HCT116 (cell line): ENCODE data around the gene PDE2A. TPM values are rescaled to one million over a fixed set of nuclear protein-coding genes. Genes with fewer than 3 reads are reported as not detected.

Experiments
- ATAC-seq: fragments of 200-7000 bp; cut with Tn5 transposase; 2 replicates; pipeline ENCODE4 v1.9.1; 2020; ENCODE audit warnings: mild to moderate bottlenecking, moderate library complexity
- BruUV-seq: library from RNA; stranded (reverse); fragments of 400-500 nt; replicated peaks from 2 replicates; lab custom pipeline; 2021; lab: Mats Ljungman, UMichigan
- CTCF ChIA-PET: fragments of 300-600 bp; sonication (Branson Sonifier 250); formaldehyde crosslinking; loops from one replicate; lab custom pipeline; 2021; ENCODE audit warnings: antibody characterized with exemption; lab: Charles Lee
- POLR2A ChIA-PET: fragments of 300-600, 350-600 bp; sonication (Branson Sonifier 250); formaldehyde crosslinking; loops from one replicate; lab custom pipeline; 2021; ENCODE audit warnings: antibody characterized with exemption; lab: Charles Lee
- RAD21 ChIA-PET, 2 experiments: fragments of 300-600 bp; sonication (Branson Sonifier 250); formaldehyde crosslinking; loops; one replicate each; lab custom pipeline; 2023; ENCODE audit warnings: low total read pairs in 2 of 2; ENCODE audit not compliant: uncharacterized antibody in 2 of 2, unreplicated experiment in 2 of 2, low non-redundant PET in 1 of 2; lab: Charles Lee
- DNase-seq: peaks from one replicate; pipeline ENCODE4 v3.0.0-alpha.2; 2010; ENCODE audit warnings: low read depth, low spot score
- H2AFZ ChIP-seq: fragments of 200-600 bp; shearing (Covaris generic), sonication (generic); 2 replicates; pipeline ENCODE4 v1.6.1; 2017; ENCODE audit warnings: low read depth, mixed run types, mixed read lengths, antibody characterized with exemption, low read length; ENCODE audit not compliant: poor library complexity, severe bottlenecking
- H3K27ac ChIP-seq: 2 replicates; pipeline ENCODE4 v1.5.1; 2012; ENCODE audit warnings: low read depth, low read length
- H3K27me3 ChIP-seq: fragments of 200-600 bp; sonication (generic); 2 replicates; pipeline ENCODE4 v1.6.1; 2016; ENCODE audit warnings: mixed run types, low read length, mixed read lengths; ENCODE audit not compliant: insufficient read depth
- H3K36me3 ChIP-seq, 2 experiments: fragments of 200-500 bp in 1 of 2; fragments of 200-600 bp in 1 of 2; sonication (Bioruptor generic) in 1 of 2; sonication (generic) in 1 of 2; 2 replicates each; pipeline versions ENCODE4 v1.5.1 to v1.6.1; 2014 to 2016; ENCODE audit warnings: low read length in 2 of 2, inconsistent platforms in 1 of 2, mixed read lengths in 1 of 2, mixed run types in 1 of 2; ENCODE audit not compliant: insufficient read depth in 2 of 2, control insufficient read depth in 1 of 2
- H3K4me1 ChIP-seq, 2 experiments: fragments of 200-600 bp in 1 of 2; sonication (generic) in 1 of 2; 2 replicates each; pipeline versions ENCODE4 v1.5.1 to v1.6.1; 2012 to 2017; ENCODE audit warnings: low read length in 2 of 2, inconsistent platforms in 1 of 2, mild to moderate bottlenecking in 1 of 2, mixed read lengths in 1 of 2, mixed run types in 1 of 2, moderate library complexity in 1 of 2; ENCODE audit not compliant: insufficient read depth in 2 of 2, control insufficient read depth in 1 of 2
- H3K4me2 ChIP-seq: fragments of 200-600 bp; sonication (generic); 2 replicates; pipeline ENCODE4 v1.6.1; 2017; ENCODE audit warnings: mixed run types, low read length, mixed read lengths
- H3K4me3 ChIP-seq, 2 experiments: fragments of 200-600 bp in 1 of 2; sonication (generic) in 1 of 2; replicated peaks in 1 of 2; 2 replicates each; pipeline ENCODE4 v1.5.1; 2011 to 2016; ENCODE audit warnings: low read length in 2 of 2, control low read depth in 1 of 2, low read depth in 1 of 2, mild to moderate bottlenecking in 1 of 2, mixed read lengths in 1 of 2, mixed run types in 1 of 2
- H3K79me2 ChIP-seq: fragments of 200-600 bp; sonication (generic); 2 replicates; pipeline ENCODE4 v1.6.1; 2017; ENCODE audit warnings: mild to moderate bottlenecking, mixed run types, low read length, moderate library complexity, mixed read lengths; ENCODE audit not compliant: insufficient read depth
- H3K9ac ChIP-seq: fragments of 200-600 bp; sonication (generic); 2 replicates; pipeline ENCODE4 v1.6.1; 2016; ENCODE audit warnings: low read length, mixed read lengths
- H3K9me2 ChIP-seq: fragments of 200-600 bp; sonication (generic), shearing (Covaris generic); 2 replicates; pipeline ENCODE4 v1.6.1; 2017; ENCODE audit warnings: mixed run types, mild to moderate bottlenecking, moderate library complexity; ENCODE audit not compliant: insufficient read depth
- H3K9me3 ChIP-seq, 2 experiments: fragments of 200-500 bp in 1 of 2; fragments of 200-600 bp in 1 of 2; sonication (Bioruptor generic) in 1 of 2; sonication (generic) in 1 of 2; 2 replicates each; pipeline ENCODE4 v1.6.1; 2014 to 2017; ENCODE audit warnings: low read length in 2 of 2, mixed read lengths in 2 of 2, inconsistent platforms in 1 of 2, low read depth in 1 of 2, mild to moderate bottlenecking in 1 of 2, mixed run types in 1 of 2, moderate library complexity in 1 of 2; ENCODE audit not compliant: control insufficient read depth in 1 of 2, insufficient read depth in 1 of 2
- H4K20me1 ChIP-seq: fragments of 200-600 bp; sonication (generic), shearing (Covaris generic); 2 replicates; pipeline ENCODE4 v1.6.1; 2017; ENCODE audit warnings: mixed run types, mild to moderate bottlenecking, moderate library complexity; ENCODE audit not compliant: insufficient read depth
- ATF3 ChIP-seq: IDR thresholded peaks from 2 replicates; pipeline ENCODE4 v1.6.1; 2012
- CBX3 ChIP-seq: IDR thresholded peaks from 2 replicates; pipeline ENCODE4 v1.6.1; 2012; ENCODE audit warnings: low read depth
- CEBPB ChIP-seq: IDR thresholded peaks from 2 replicates; pipeline ENCODE4 v1.6.1; 2012; ENCODE audit warnings: low read depth
- CTCF ChIP-seq, 3 experiments: fragments of 200-600 bp in 1 of 3; sonication (generic) in 1 of 3; IDR thresholded peaks in 2 of 3; conservative IDR thresholded peaks in 1 of 3; 2 replicates each; pipeline ENCODE4 v1.5.1; 2012 to 2017; ENCODE audit warnings: low read depth in 2 of 3, low read length in 2 of 3, antibody characterized with exemption in 1 of 3, borderline replicate concordance in 1 of 3, control low read depth in 1 of 3, mild to moderate bottlenecking in 1 of 3, mixed read lengths in 1 of 3, mixed run types in 1 of 3, moderate library complexity in 1 of 3; ENCODE audit not compliant: insufficient read depth in 1 of 3
- EGR1 ChIP-seq: IDR thresholded peaks from 2 replicates; pipeline ENCODE4 v1.6.1; 2012; ENCODE audit warnings: low read depth
- EZH2 ChIP-seq: fragments of 200-600 bp; sonication (generic); IDR thresholded peaks from 2 replicates; pipeline ENCODE4 v1.6.1; 2017; ENCODE audit warnings: antibody characterized with exemption, mixed run types
- EZH2phosphoT487 ChIP-seq: fragments of 200-600 bp; IDR thresholded peaks from 2 replicates; pipeline ENCODE4 v1.6.1; 2018; ENCODE audit warnings: antibody characterized with exemption, borderline replicate concordance
- JUND ChIP-seq: IDR thresholded peaks from 2 replicates; pipeline ENCODE4 v1.6.1; 2012
- MAX ChIP-seq: IDR thresholded peaks from 2 replicates; pipeline ENCODE4 v1.6.1; 2012
- POLR2AphosphoS5 ChIP-seq: IDR thresholded peaks from 2 replicates; pipeline ENCODE4 v1.6.1; 2011; ENCODE audit warnings: mild to moderate bottlenecking, low read depth, low read length, moderate library complexity
- SP1 ChIP-seq: IDR thresholded peaks from 2 replicates; pipeline ENCODE4 v1.6.1; 2012; ENCODE audit warnings: low read depth
- SRF ChIP-seq: IDR thresholded peaks from 2 replicates; pipeline ENCODE4 v1.6.1; 2012; ENCODE audit warnings: low read depth
- ZFX ChIP-seq: fragments of 450-650 bp; IDR thresholded peaks from 2 replicates; pipeline ENCODE4 v1.6.1; 2017
- intact Hi-C: fragments of 100-400 bp; cut with micrococcal nuclease; formaldehyde crosslinking; loops from 2 replicates; pipeline ENCODE4 v1.10.0; 2022
- total RNA-seq: library from RNA; stranded (reverse); gene quantifications from one replicate; pipeline ENCODE4 v1.2.1, GENCODE V29; 2021; ENCODE audit not compliant: unreplicated experiment

The PDE2A gene
- total RNA-seq, 1 experiment from 2014 or later, result 7.6 TPM

GRCh38 chr11:72719551-72719950 lies 45.3 kb upstream of the PDE2A start:
- CTCF ChIA-PET, result no interaction called here
- TF ChIP-seq SP1 (no peak), ZFX (no peak), JUND (no peak), ATF3 (no peak), CTCF (IDR thresholded peaks at IDR 0.05 in 2 of 3, conservative IDR thresholded peaks at IDR 0.05 in 1 of 3; ENCODE audit: borderline replicate concordance in 1 of 3, insufficient read depth in 1 of 3, low read depth in 2 of 3, low read length in 2 of 3) (no peak), CEBPB (no peak), POLR2AphosphoS5 (no peak), MAX (no peak), EZH2phosphoT487 (no peak), SRF (no peak), CBX3 (no peak), EZH2 (no peak), EGR1 (no peak)
- Histone ChIP-seq H3K4me2 (no peak overlapping the region), H3K4me1 (peaks cover 8 to 21% of the 10 kb centered on the region in 2 experiments), H3K27me3 (no peaks in the 10 kb centered on the region), H4K20me1 (no peaks in the 10 kb centered on the region), H2AFZ (no peak overlapping the region), H3K36me3 (no peaks in the 10 kb centered on the region; a peak in 1 of 4 replicates), H3K79me2 (peaks cover 25% of the 10 kb centered on the region), H3K27ac (no peak overlapping the region), H3K9ac (no peak overlapping the region), H3K9me2 (no peaks in the 10 kb centered on the region), H3K4me3 (no peak overlapping the region), H3K9me3 (no peaks in the 10 kb centered on the region)
- POLR2A ChIA-PET, result interaction anchor here (1.1 kb wide), 1 partner anchor 74 kb away, joined by 4 read pairs; the partner anchor contains the start of gene STARD10
- DNase-seq (no peak), ATAC-seq (no peak)
- intact Hi-C loops, result no loop called here
- RAD21 ChIA-PET, result no interaction called here
- no TSS peak for BruUV-seq
